HG03066 (cell line): Measurements from ENCODE around the gene ITIH5.

ENCODE experiments used
- ATAC-seq: cut with Tn5 transposase; IDR thresholded peaks from one replicate; pipeline ENCODE4 v1.9.1; 2021; ENCODE audit warnings: low read depth; ENCODE audit not compliant: unreplicated experiment

The ITIH5 gene

GRCh38 chr10:7635408-7636125 lies 31.2 kb downstream of the ITIH5 start:
- ATAC-seq, result no peak

GRCh38 chr10:7634142-7634894 lies 32.4 kb downstream of the ITIH5 start:
- no peak for ATAC-seq

GRCh38 chr10:7626283-7626682 lies 40.5 kb downstream of the ITIH5 start:
- ATAC-seq, result no peak

- ATAC-seq, result no peak
These were observed 40.9 kb downstream of the ITIH5 start for GRCh38 chr10:7625836-7626235.

DNA sequence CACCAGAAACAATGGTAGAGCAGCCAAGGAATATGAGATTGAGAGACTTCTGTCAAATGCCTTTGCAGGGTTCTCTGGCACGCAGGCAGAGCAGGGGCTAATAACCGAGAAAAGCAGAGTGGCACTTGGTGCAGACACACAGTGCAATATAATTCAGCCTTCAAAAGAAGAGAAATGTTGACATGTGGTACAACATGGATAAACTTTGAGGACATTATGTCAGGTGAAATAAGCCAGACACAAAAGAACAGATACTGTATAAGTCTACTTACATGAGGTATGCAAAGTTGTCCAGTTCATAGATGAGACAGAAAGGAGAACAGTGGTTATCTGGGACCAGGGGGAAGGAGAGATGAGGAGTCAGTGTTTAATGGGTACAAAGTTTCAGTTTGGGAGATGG lies 41.8 kb downstream of the ITIH5 start:
- no peak for ATAC-seq

GRCh38 chr10:7622969-7623368 lies 43.8 kb downstream of the ITIH5 start:
- ATAC-seq, result no peak

GRCh38 chr10:7618461-7618860 lies 48.3 kb downstream of the ITIH5 start:
- no peak for ATAC-seq

DNA sequence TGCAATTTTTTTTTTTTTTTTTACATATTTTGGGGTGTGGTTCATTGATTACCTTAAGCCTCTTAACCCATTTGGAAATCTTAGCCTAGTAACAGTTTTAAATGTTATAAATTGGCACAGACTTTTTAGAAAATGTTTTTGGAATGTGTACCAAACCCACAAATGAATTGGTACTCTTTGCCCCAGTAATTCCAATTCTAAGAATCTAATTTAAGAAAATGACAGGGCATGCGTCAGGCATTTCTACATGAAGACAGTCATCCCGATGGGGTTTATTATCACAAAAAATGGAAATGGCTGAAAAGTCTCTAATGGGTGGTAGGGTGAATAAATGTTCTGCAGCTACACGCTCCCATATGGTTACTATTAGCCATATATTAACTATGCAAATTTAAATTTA lies 54.9 kb downstream of the ITIH5 start:
- no peak for ATAC-seq

DNA sequence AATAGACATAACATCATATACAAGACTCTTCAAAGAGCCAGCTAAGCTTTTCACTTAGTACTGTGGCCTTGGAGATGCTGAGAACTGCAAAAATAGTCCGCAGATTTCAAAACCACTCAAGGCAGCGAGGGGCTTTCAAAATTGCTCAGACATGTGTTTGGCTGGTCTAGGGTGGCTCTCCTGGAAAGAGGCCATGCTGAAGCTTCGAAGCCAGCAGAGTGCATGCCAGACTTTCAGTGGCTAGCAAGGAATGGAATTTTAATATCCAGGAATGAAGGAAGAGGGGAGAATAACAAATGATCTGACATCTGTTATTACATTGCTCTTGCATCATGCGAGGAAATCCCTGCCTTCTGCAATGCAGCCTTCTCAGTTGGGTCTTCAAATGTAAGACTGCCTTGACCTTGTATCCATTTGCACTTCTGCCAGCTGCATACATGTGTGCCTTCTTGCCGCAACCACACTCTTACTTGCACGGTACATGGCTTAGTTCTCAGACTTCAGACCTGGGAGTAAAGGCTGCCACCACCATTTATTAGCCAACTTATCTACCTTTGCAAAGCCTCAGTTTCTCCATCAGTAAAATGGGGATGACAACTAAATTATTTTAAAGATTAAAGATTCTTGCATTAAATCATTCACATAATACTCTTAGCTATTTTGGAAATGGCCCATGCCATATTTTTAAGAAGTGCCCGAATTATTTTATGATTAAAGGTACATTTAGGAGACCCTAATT lies 55.9 kb downstream of the ITIH5 start:
- no peak for ATAC-seq

DNA sequence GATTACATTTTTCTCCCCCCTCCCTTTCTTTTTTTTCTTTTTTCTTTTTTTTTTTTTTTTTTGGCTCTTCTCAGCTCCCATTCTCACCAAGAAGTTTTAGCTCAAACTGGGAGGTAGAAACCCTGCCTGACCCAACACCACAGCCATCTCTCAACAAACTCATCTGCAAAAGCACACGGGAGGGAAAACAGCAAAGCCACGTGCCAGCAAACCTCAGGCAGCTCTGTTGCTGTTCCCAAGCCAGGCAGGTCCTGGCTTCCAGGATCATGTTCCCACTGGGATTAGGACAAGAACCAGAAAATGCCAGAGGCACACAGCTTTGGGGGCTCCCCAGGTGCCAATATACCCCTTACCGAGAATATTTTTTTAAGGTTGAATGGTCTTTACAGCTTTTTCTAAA lies 56.7 kb downstream of the ITIH5 start:
- no peak for ATAC-seq

DNA sequence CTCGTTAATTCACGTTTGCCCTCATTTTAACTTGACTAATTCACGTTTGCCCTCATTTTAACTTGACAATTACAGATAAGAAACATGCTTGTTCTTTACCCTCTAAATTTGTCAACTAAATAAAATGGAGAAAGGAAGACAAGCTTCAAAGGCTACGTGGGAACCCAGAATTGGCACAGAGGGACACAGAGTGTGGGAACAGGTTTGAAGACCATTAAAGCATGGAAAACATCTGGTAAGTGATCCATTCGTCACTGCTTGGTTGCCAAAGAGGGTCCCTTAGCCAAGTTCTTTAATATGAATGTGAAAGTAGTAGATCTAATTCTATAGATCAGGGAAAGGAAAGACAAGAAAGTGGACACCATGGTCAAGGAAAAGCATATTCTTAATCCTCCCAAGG lies 57.2 kb downstream of the ITIH5 start:
- no peak for ATAC-seq

DNA sequence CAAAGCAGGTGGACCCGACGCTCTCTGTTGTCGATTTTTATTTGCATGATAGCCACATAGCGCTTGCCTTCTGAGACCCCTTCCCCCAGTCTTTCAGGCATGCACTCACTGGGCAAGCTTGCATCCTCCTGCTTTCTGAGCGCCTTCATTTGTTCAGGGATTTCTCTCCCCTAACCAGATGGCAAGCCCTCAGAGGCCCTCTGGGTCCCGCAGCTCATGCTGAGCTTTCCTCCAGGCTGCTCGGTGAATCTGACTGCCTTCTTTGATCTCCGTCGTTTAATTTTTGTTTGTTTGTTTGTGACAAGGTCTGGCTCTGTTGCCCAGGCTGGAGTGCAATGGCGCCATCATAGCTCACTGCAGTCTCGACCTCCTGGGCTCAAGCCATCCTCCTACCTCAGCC lies 58.8 kb downstream of the ITIH5 start:
- ATAC-seq, result no peak

DNA sequence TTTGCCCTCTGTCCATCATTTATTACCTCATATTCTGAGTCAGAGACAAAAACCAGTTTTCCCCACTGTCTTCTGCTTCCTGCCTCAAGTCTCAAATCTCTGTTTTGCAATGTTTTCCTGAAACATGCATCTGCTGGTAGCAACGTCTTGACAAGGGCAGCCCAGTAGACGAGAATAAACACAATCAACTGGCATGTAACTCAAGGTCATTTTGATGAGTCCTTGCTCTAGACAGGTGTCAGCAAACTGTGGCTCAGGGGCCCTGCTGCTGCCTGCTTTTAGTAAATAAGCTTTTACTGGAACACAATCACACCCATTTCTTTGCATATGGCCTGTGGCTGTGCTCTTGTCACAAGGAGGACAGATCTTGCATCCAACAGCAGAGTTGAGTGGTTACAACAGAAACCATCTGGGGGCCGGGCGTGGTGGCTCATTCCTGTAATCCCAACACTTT lies 59.8 kb downstream of the ITIH5 start:
- ATAC-seq, result no peak

GRCh38 chr10:7605565-7606295 lies 61.0 kb downstream of the ITIH5 start:
- ATAC-seq, result no peak

- ATAC-seq, result no peak
These were observed 65.6 kb downstream of the ITIH5 start for GRCh38 chr10:7601023-7601656.

DNA sequence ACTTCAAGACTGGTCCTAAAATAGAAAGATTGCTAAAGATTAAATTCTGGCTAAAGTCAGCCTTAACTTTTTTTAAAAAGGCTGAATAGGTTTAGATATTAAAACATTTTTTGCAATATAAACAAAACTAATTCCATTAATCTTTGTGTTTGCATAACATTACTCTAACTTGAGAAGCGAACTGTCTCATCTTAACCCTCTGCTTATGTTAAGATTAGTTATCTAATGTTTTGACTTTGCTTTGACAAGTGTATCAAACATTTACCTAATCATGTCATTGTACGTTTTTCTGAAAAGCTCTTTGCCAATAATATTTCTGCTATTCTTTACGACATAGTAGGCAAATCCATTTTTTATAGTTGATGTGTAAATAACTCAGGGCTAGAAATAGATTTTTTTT lies 68.0 kb downstream of the ITIH5 start:
- no peak for ATAC-seq

GRCh38 chr10:7596356-7596755 lies 70.4 kb downstream of the ITIH5 start:
- no peak for ATAC-seq

GRCh38 chr10:7593905-7594304 lies 72.9 kb downstream of the ITIH5 start:
- ATAC-seq, result no peak

DNA sequence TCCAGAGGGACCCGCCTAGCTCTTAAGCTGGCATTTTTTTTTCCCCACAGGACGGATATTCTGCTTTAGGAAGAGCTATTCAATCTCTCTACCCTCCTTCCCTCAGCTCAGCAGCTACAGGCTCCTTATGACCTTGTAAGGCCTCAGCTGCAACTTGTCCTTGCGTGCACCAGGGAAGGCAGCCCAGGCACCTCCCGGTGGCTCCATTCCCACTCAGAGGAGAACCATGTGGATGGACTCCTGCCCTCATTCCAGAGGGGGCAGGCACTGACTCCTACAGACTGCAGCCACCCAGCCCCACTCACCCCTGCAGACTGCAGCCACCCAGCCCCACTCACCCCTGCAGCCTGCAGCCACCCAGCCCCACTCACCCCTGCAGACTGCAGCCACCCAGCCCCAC lies 73.7 kb downstream of the ITIH5 start:
- ATAC-seq, result no peak

DNA sequence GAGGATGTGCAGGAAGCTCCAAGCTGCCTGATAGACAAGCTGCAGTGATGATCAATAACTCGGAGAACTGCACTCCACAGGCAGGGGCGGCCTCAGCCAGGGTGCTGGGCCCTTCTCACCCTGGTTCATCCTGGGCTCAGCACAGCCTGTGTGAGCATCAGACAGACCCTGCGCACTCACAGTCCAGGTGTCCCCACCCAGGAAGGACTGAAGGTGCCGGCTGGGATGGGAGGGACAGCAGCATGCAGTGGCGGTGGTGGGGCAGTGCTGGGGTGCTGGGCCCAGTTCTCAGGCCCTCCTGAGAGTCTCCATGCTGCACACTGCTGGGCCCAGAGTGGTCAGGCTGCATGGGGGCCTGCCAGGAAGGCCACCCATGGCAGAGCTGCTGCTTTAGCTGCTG lies 74.1 kb downstream of the ITIH5 start:
- ATAC-seq, result no peak
